Measurements from ENCODE around the gene CBX8.

CBX8 gene

GRCh38 chr17:79791735-79792161, 5.1 kb downstream of the CBX8 start:
- peak; percentile 59 for DNase-seq

GRCh38 chr17:79790805-79791734, 5.8 kb downstream of the CBX8 start:
- peak; percentile 59 for DNase-seq

- no peak for DNase-seq
Measured at GRCh38 chr17:79789943-79790804, 6.7 kb downstream of the CBX8 start.

- DNase-seq = no peak
Measured at GRCh38 chr17:79788989-79789942, 7.6 kb downstream of the CBX8 start.

GRCh38 chr17:79788455-79788854, 8.4 kb downstream of the CBX8 start:
- DNase-seq = no peak

GRCh38 chr17:79786930-79787643, 9.8 kb downstream of the CBX8 start:
- DNase-seq = no peak

GRCh38 chr17:79785900-79786810, 10.7 kb downstream of the CBX8 start:
- DNase-seq = no peak

- no peak for DNase-seq
Measured at GRCh38 chr17:79785017-79785899, 11.6 kb downstream of the CBX8 start.

- DNase-seq = no peak
Measured at GRCh38 chr17:79784353-79785016, 12.4 kb downstream of the CBX8 start.

GRCh38 chr17:79783891-79784290, 13.0 kb downstream of the CBX8 start:
- DNase-seq = no peak

GRCh38 chr17:79781736-79782575, 14.9 kb downstream of the CBX8 start:
- DNase-seq = no peak

- no peak for DNase-seq
Measured at GRCh38 chr17:79781012-79781650, 15.7 kb downstream of the CBX8 start.

GRCh38 chr17:79779661-79780365, 17.1 kb downstream of the CBX8 start:
- no peak for DNase-seq

GRCh38 chr17:79779084-79779529, 17.8 kb downstream of the CBX8 start:
- DNase-seq = no peak

GRCh38 chr17:79778504-79779083, 18.3 kb downstream of the CBX8 start:
- DNase-seq = no peak

GRCh38 chr17:79777894-79778503, 18.9 kb downstream of the CBX8 start, which contains the start of gene CBX2:
TSS of gene CBX2 (plus strand) at chr17:79778148. CDS start at chr17:79778236, 88 bp downstream.
- peak; percentile 91 for DNase-seq

Measured in activated CD8-positive, alpha-beta memory T cell treated with anti-CD3 and anti-CD28 coated beads for 24 hours (primary cell).